ENCODE measurements around the gene PRKD1. TPM values are rescaled to one million over a fixed set of nuclear protein-coding genes. Genes with fewer than 3 reads are reported as not detected.

PRKD1 gene
- total RNA-seq, 1 experiment from 2014 or later, result 2.7 TPM

DNA sequence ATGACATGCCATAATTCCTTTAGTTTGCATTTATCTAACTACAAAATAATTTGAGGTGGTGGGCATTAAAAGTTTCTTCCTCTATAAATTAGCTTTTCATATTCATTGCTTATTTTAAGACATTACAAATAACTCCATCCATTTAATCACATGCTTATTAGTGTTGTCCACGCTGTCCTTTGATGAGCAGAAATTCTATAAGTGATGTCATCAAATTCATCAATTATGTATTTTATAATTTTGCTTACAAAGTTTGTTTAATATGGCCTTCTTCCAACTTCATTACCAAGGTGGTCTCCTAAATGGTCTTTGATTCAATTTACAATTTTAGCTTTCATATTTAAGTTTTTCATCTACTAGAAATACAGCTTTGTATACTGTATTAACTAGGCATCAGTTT, 173.5 kb downstream of the PRKD1 start:
- WGBS (ENCODE audit: extremely low coverage, insufficient read length, low lambda C conversion rate), result no CpG with 5 or more reads among the region's 1 CpG
- H3K27me3 ChIP-seq (ENCODE audit: insufficient read depth, low read length), result no peaks in the 10 kb centered on the region
- no peak overlapping the region for H3K14ac ChIP-seq (ENCODE audit: insufficient read depth, low read length)
- H3K9me3 ChIP-seq (ENCODE audit: control insufficient read depth, low read depth, low read length), result no peaks in the 10 kb centered on the region
- no peak overlapping the region for H2BK5ac ChIP-seq (ENCODE audit: insufficient read length, low read length)
- H3K27ac Mint-ChIP-seq, result no peak overlapping the region
- DNase-seq, result no peak
- H3K27me3 Mint-ChIP-seq (ENCODE audit: low read depth), result no peaks in the 10 kb centered on the region
- no peaks in the 10 kb centered on the region for H3K9me3 Mint-ChIP-seq
- H4K20me1 ChIP-seq (ENCODE audit: control insufficient read depth, insufficient read depth, insufficient read length), result no peaks in the 10 kb centered on the region
- no peaks in the 10 kb centered on the region for H3K4me1 ChIP-seq (ENCODE audit: insufficient read depth, low read length)
- no peak overlapping the region for H3K4ac ChIP-seq (ENCODE audit: low read depth, low read length)
- H3K18ac ChIP-seq (ENCODE audit: insufficient read length, low read depth, low read length), result no peak overlapping the region
- no peak overlapping the region for H3K9ac ChIP-seq (ENCODE audit: extremely low read depth, insufficient read length, low read length)
- H3K23me2 ChIP-seq (ENCODE audit: insufficient read length, low read depth, low read length, poor library complexity, severe bottlenecking), result no peaks in the 10 kb centered on the region
- H2AFZ ChIP-seq (ENCODE audit: low read length), result no peak overlapping the region
- TF ChIP-seq CTCF (conservative IDR thresholded peaks at IDR 0.05), result no peak
- H2BK12ac ChIP-seq (ENCODE audit: insufficient read length, low read depth, low read length), result no peak overlapping the region
- no peak overlapping the region for H4K91ac ChIP-seq (ENCODE audit: insufficient read length, low read depth, low read length)
- H3K36me3 Mint-ChIP-seq (ENCODE audit: insufficient read depth in 1 of 3, low read depth in 3 of 3), result no peaks in the 10 kb centered on the region
- peaks cover 0 to 3% of the 10 kb centered on the region in 2 experiments; a peak in 1 of 4 replicates for H3K4me1 Mint-ChIP-seq
- H3K56ac ChIP-seq (ENCODE audit: insufficient read length, low read depth, low read length), result no peak overlapping the region
- H2AK5ac ChIP-seq (ENCODE audit: insufficient read length, low read length), result no peak overlapping the region
- no peak overlapping the region for H3K27ac ChIP-seq (ENCODE audit: insufficient read length, low read depth, low read length)
- H3K79me1 ChIP-seq (ENCODE audit: insufficient read depth, low read depth, low read length, poor library complexity, severe bottlenecking), result no peaks in the 10 kb centered on the region
- no peak overlapping the region for H3K4me3 Mint-ChIP-seq
- no peak overlapping the region for H2BK20ac ChIP-seq (ENCODE audit: low read depth, low read length, poor library complexity, severe bottlenecking)
- H4K5ac ChIP-seq (ENCODE audit: insufficient read length, low read depth, low read length), result no peak overlapping the region
- no peak overlapping the region for H3T11ph ChIP-seq (ENCODE audit: low read length)
- no peak overlapping the region for H2BK120ac ChIP-seq (ENCODE audit: low read depth, low read length, poor library complexity, severe bottlenecking)
- no peaks in the 10 kb centered on the region for H3K79me2 ChIP-seq (ENCODE audit: insufficient read depth, low read length)
- no peak overlapping the region for H4K8ac ChIP-seq (replicated peaks; ENCODE audit: insufficient read length, low read depth, low read length)
- no peak overlapping the region for H3K4me2 ChIP-seq (ENCODE audit: insufficient read depth, insufficient read length, low read length)
- H3K23ac ChIP-seq (ENCODE audit: insufficient read length, low read depth, low read length), result no peak overlapping the region
- no peak overlapping the region for H2BK15ac ChIP-seq (ENCODE audit: low read depth, low read length)
